Psoas muscle (tissue), 8 donors: Measurements from ENCODE around the gene SPTBN1. TPM values are rescaled to one million over a fixed set of nuclear protein-coding genes. Genes with fewer than 3 reads are reported as not detected.

Experiments
- ATAC-seq, 4 donors: fragments of 200-7000 bp; cut with Tn5 transposase; one replicate each; pipeline ENCODE4 v1.9.1; 2020; ENCODE audit warnings: moderate library complexity in 3 of 4, mild to moderate bottlenecking in 2 of 4
- DNase-seq, 2 donors: peaks; one replicate each; pipeline ENCODE4 v3.0.0-alpha.2; 2020
- H3K27ac ChIP-seq: fragments of 200-600 bp; one replicate; pipeline ENCODE4 v1.8.0; 2022
- H3K27me3 ChIP-seq, 3 donors: fragments of 200-600 bp in 1 of 3; one replicate each; pipeline versions ENCODE4 v1.6.1 to v1.8.0; 2013 to 2022; ENCODE audit warnings: low read length in 2 of 3, mild to moderate bottlenecking in 2 of 3, moderate library complexity in 1 of 3; ENCODE audit not compliant: insufficient read depth in 3 of 3
- H3K36me3 ChIP-seq, 2 donors: fragments of 200-600 bp in 1 of 2; one replicate each; pipeline versions ENCODE4 v1.6.1 to v1.8.0; 2013 to 2022; ENCODE audit warnings: low read depth in 1 of 2, mild to moderate bottlenecking in 1 of 2, moderate library complexity in 1 of 2; ENCODE audit not compliant: insufficient read depth in 1 of 2
- H3K4me1 ChIP-seq: fragments of 200-600 bp; one replicate; pipeline ENCODE4 v1.8.0; 2022
- H3K4me3 ChIP-seq: fragments of 200-600 bp; one replicate; pipeline ENCODE4 v1.8.0; 2022; ENCODE audit warnings: mild to moderate bottlenecking
- H3K9me3 ChIP-seq: fragments of 200-600 bp; one replicate; pipeline ENCODE4 v1.8.0; 2022
- WGBS, 3 donors: extraction: QIAGEN DNeasy Blood & Tissue Kit; methylation state at CpG; one replicate each; pipeline versions ENCODE4 v1.1.6 to v1.1.7; 2013; 5-methylcytosine and 5-hydroxymethylcytosine counted together
- intact Hi-C, 2 donors: fragments of 100-400 bp; cut with DNase I; formaldehyde crosslinking; loops; one replicate each; pipeline versions ENCODE4 v1.11.0 to v1.14.2; 2022
- polyA plus RNA-seq, 3 donors: library from polyadenylated mRNA; stranded (reverse); fragments of 200-250 nt; gene quantifications; one replicate each; pipeline ENCODE4 v1.2.3, GENCODE V29; 2013
- total RNA-seq, 4 donors: library from RNA; stranded (reverse); fragmentation: NEBNext Ultra II Directional in 2 of 4; extraction: Animal tissue kit (Norgen Biotek cat#: 25700) in 2 of 4; gene quantifications; one replicate each; pipeline versions ENCODE4 v1.2.1 to v1.2.4, GENCODE V29; 2021 to 2023
- TF ChIP-seq, protein P1 (sequence below): fragments of 200-600 bp; IDR thresholded peaks from one replicate; pipeline ENCODE4 v1.8.0; 2022; ENCODE audit warnings: antibody characterized with exemption
- donor health status: healthy with polysubstance abuse.
- donor health status: DM: no; HTN: no; CAD: no; lungs with moderate emphysema.
- donor health status: Bipolar disorder and iron deficiency.
- donor health status: healthy.
- donor health status: DM: yes; HTN: yes; CAD: no.
- donor health status: DM: no; HTN: no; CAD: no.
- donor health status: DM: no; HTN: no; CAD: no.
- donor health status: DM: yes; HTN: yes; CAD: no.

SPTBN1 gene
- total and polyA plus RNA-seq, 7 donors = 22.9 to 180 (median 87.8) TPM

DNA sequence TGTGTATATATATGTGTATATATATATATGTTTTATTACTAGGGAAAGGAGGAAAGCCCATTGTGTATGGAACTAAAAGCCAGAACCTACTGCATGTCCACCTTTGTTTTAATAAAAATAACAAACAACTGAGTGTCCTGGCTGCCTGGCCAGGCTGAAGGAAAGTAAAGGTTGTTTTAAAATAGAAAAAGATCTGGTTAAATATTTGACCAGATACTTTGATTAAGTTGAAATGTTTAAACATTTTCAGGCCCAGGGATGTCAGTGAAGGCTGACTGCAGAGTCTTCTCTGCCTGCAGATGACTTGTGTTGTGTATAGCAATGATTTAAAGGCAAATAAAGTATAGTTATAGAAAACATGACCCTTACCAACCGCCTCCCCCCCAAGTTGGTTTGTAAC, 22.8 kb downstream of the SPTBN1 start:
- WGBS, 3 donors = 95 to 97% (median 97%) methylated on average over 1 of the region's 1 CpG
- no peak for ATAC-seq
- Histone ChIP-seq H3K27ac (no peak overlapping the region), H3K9me3 (no peaks in the 10 kb centered on the region), H3K4me1 (peaks cover 53% of the 10 kb centered on the region), H3K36me3 (no peaks in the 10 kb centered on the region), H3K4me3 (no peak overlapping the region), H3K27me3 (no peaks in the 10 kb centered on the region)
- TF ChIP-seq, protein P1, sequence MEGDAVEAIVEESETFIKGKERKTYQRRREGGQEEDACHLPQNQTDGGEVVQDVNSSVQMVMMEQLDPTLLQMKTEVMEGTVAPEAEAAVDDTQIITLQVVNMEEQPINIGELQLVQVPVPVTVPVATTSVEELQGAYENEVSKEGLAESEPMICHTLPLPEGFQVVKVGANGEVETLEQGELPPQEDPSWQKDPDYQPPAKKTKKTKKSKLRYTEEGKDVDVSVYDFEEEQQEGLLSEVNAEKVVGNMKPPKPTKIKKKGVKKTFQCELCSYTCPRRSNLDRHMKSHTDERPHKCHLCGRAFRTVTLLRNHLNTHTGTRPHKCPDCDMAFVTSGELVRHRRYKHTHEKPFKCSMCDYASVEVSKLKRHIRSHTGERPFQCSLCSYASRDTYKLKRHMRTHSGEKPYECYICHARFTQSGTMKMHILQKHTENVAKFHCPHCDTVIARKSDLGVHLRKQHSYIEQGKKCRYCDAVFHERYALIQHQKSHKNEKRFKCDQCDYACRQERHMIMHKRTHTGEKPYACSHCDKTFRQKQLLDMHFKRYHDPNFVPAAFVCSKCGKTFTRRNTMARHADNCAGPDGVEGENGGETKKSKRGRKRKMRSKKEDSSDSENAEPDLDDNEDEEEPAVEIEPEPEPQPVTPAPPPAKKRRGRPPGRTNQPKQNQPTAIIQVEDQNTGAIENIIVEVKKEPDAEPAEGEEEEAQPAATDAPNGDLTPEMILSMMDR = no peak
- no peak for DNase-seq
- intact Hi-C loops = no loop called here

DNA sequence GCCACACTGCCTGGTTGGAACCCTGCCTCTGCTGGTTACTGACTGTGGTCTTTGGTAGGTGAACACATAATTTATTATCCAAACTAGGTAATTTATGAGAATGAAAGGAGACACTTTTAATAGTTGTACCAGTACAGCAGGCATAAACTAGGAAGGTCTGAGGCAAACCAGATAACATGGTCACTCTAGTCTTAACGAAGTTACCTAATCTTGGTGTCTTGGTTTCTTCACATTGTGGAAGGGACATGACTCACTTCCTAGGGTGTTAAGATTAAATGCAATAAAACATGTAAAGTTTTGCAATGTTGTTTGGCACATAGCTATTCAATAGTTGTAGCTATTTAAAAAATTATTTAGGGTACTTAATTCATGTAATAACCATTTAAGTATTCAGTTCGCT, 23.3 kb downstream of the SPTBN1 start:
- Histone ChIP-seq H3K27ac (no peak overlapping the region), H3K27me3 (no peaks in the 10 kb centered on the region), H3K4me1 (peaks cover 51% of the 10 kb centered on the region), H3K36me3 (no peaks in the 10 kb centered on the region), H3K4me3 (no peak overlapping the region), H3K9me3 (no peaks in the 10 kb centered on the region)
- TF ChIP-seq, protein P1 = no peak
- DNase-seq = no peak
- intact Hi-C loops = no loop called here
- ATAC-seq = peak in 2 of 4 donors; percentile 50 to 55
- WGBS, 3 donors = 79 to 85% (median 81%) methylated on average over 2 of the region's 2 CpGs

DNA sequence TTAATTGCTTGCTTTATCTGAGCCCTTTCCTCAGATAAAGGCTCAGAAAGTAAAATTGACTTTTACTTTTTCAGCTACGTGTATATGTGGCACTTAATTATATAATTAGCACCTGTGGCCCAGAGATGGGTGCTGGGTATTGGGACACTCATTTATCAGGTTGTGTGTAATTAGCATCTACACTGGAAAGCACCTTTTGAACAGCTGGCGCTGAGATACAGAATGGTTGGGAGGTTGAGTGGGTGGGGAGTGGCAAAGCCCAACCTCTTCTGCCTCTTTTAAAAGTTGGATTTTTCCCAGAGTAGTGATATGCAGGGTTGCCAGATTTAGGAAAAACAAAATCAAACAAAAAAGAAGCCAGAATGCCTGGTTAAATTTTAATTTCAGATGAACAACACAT, 23.9 kb downstream of the SPTBN1 start:
- H3K36me3 ChIP-seq = no peaks in the 10 kb centered on the region
- intact Hi-C loops = no loop called here
- no peak for ATAC-seq
- WGBS, 3 donors = 66 to 74% (median 70%) methylated on average over 2 of the region's 2 CpGs
- no peak for DNase-seq
- no peaks in the 10 kb centered on the region for H3K9me3 ChIP-seq
- TF ChIP-seq, protein P1 = no peak
- no peak overlapping the region for H3K4me3 ChIP-seq
- H3K27ac ChIP-seq = no peak overlapping the region
- no peaks in the 10 kb centered on the region for H3K27me3 ChIP-seq
- peaks cover 48% of the 10 kb centered on the region for H3K4me1 ChIP-seq

DNA sequence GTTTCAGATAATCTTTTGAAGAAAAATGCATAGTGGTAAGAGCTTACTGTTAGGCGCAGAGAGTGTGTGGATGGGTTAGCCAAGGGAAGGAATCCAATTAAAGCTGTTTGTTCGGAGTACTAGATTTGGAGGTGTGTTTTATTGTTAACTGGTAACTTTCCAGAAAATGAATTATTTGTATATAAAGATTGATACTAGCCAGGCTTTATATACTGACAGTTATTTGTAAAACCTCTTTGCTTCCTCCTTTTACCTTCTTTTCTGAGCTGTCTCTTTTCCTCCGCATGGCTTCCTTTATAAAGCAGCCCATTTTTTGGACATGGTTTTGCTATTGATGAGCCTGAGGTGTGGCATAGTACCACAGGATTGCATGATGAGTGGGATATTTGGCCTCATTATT, 25.6 kb downstream of the SPTBN1 start:
- intact Hi-C loops = no loop called here
- TF ChIP-seq, protein P1 = no peak
- 72 to 87% (median 72%) methylated on average over 3 of the region's 3 CpGs for WGBS, 3 donors

DNA sequence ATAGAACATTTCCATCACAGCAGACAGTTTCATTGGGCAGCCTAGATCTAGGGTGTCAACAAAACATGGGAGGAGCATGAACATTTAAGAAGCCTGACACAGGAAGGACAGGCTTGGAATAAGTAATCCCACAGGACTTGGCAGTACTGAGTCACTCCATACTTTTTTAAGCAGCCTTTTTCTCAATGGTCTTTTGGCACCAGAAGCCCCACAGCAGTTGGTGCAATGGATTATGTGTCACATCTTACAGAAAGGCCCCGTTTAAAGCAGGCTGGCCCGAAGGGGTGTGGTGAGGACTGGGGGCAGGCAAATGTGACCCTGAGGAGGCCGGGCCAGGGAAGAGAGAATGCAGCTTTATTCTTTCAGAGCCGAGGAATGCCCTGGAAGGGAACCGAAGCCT, 26.6 kb downstream of the SPTBN1 start:
- H3K36me3 ChIP-seq = no peaks in the 10 kb centered on the region
- DNase-seq = peak; percentile 70 to 78
- WGBS, 3 donors = 4 to 6% (median 5%) methylated on average over 5 of the region's 5 CpGs

More for the DNA sequence above, 25.6 kb downstream of the SPTBN1 start:
- no peak for DNase-seq
- Histone ChIP-seq H3K4me1 (peaks cover 31% of the 10 kb centered on the region), H3K4me3 (no peak overlapping the region), H3K9me3 (no peaks in the 10 kb centered on the region), H3K27me3 (no peaks in the 10 kb centered on the region), H3K27ac (peak overlapping the region; percentile 62), H3K36me3 (no peaks in the 10 kb centered on the region)
- ATAC-seq = no peak

More for the DNA sequence above, 26.6 kb downstream of the SPTBN1 start:
- H3K9me3 ChIP-seq = no peaks in the 10 kb centered on the region
- peaks cover 26% of the 10 kb centered on the region for H3K4me1 ChIP-seq
- H3K4me3 ChIP-seq = peak overlapping the region; percentile 19
- peak; percentile 83 to 90 (median 89) for ATAC-seq
- H3K27me3 ChIP-seq = no peaks in the 10 kb centered on the region
- intact Hi-C loops = no loop called here
- H3K27ac ChIP-seq = peak overlapping the region; percentile 62
- TF ChIP-seq, protein P1 = no peak
